OCI-LY3 (cell line): ENCODE measurements around the gene LAPTM5.

Experiments
- H2AFZ ChIP-seq: fragments of 200-600, 300-600 bp; shearing (Covaris generic); 2 replicates; pipeline ENCODE4 v1.6.0; 2014; ENCODE audit warnings: antibody characterized with exemption, low read depth, low read length
- H3K27ac ChIP-seq: fragments of 200-600, 300-600 bp; sonication (generic); 2 replicates; pipeline ENCODE4 v1.5.1; 2014; ENCODE audit warnings: mild to moderate bottlenecking, low read length, moderate library complexity, mixed read lengths
- H3K27me3 ChIP-seq: fragments of 200-600, 300-600 bp; sonication (generic); 2 replicates; pipeline ENCODE4 v1.6.1; 2014; ENCODE audit warnings: low read depth, low read length, mixed read lengths
- H3K36me3 ChIP-seq: fragments of 200-600, 300-600 bp; sonication (generic); replicated peaks from 2 replicates; pipeline ENCODE3; 2014; ENCODE audit warnings: low read depth, low read length, mixed read lengths
- H3K4me1 ChIP-seq: fragments of 300-600, 200-600 bp; sonication (generic); 2 replicates; pipeline ENCODE4 v1.6.1; 2014; ENCODE audit warnings: low read length, mixed read lengths
- H3K4me2 ChIP-seq: fragments of 200-600, 300-600 bp; sonication (generic); 2 replicates; pipeline ENCODE4 v1.6.1; 2014; ENCODE audit warnings: low read length, mixed read lengths
- H3K4me3 ChIP-seq: fragments of 300-600, 200-600 bp; sonication (generic); 2 replicates; pipeline ENCODE4 v1.5.1; 2014; ENCODE audit warnings: antibody characterized with exemption, mild to moderate bottlenecking, low read length, moderate library complexity
- H3K79me2 ChIP-seq: fragments of 300-600, 200-600 bp; shearing (Covaris generic); 2 replicates; pipeline ENCODE4 v1.6.1; 2014; ENCODE audit warnings: mild to moderate bottlenecking, low read length, mixed read lengths
- H3K9ac ChIP-seq: fragments of 300-600, 200-600 bp; shearing (Covaris generic); 2 replicates; pipeline ENCODE4 v1.6.0; 2014; ENCODE audit warnings: mild to moderate bottlenecking, low read length, moderate library complexity
- H3K9me3 ChIP-seq: fragments of 200-600, 300-600 bp; shearing (Covaris generic); 2 replicates; pipeline ENCODE4 v1.6.1; 2014; ENCODE audit warnings: low read length, mixed read lengths; ENCODE audit not compliant: insufficient read depth
- H4K20me1 ChIP-seq: fragments of 200-600, 300-600 bp; sonication (generic); 2 replicates; pipeline ENCODE4 v1.6.1; 2016; ENCODE audit warnings: low read length, mixed read lengths; ENCODE audit not compliant: insufficient read depth
- CTCF ChIP-seq: fragments of 200-600, 300-600 bp; sonication (generic); IDR thresholded peaks from 2 replicates; pipeline ENCODE4 v1.5.1; 2014; ENCODE audit warnings: antibody characterized with exemption, low read length, low read depth
- EZH2phosphoT487 ChIP-seq: fragments of 200-600 bp; shearing (Covaris generic); IDR thresholded peaks from 2 replicates; pipeline ENCODE4 v1.6.1; 2018; ENCODE audit warnings: antibody characterized with exemption, mixed run types, low read depth

LAPTM5 gene

GRCh38 chr1:30761381-30762151 is 4.0 kb upstream of the LAPTM5 start:
- H3K9ac ChIP-seq: peak overlapping the region; percentile 9; the same call in 1 of the 2 replicates
- H3K4me3 ChIP-seq: no peak overlapping the region
- H3K27me3 ChIP-seq: no peaks in the 10 kb centered on the region
- peak overlapping the region; percentile 58 for H2AFZ ChIP-seq
- no peaks in the 10 kb centered on the region for H4K20me1 ChIP-seq
- peak overlapping the region; percentile 71 for H3K27ac ChIP-seq
- peaks cover 20% of the 10 kb centered on the region for H3K79me2 ChIP-seq
- H3K4me2 ChIP-seq: peak overlapping the region; percentile 100
- no peaks in the 10 kb centered on the region for H3K36me3 ChIP-seq
- H3K4me1 ChIP-seq: peaks cover 74% of the 10 kb centered on the region
- no peaks in the 10 kb centered on the region for H3K9me3 ChIP-seq
- TF ChIP-seq EZH2phosphoT487 (no peak), CTCF (no peak)

- Histone ChIP-seq H2AFZ (peak overlapping the region; percentile 58), H3K9ac (peak overlapping the region; percentile 9; the same call in 1 of the 2 replicates), H3K27ac (peak overlapping the region; percentile 71), H3K36me3 (peaks cover 6% of the 10 kb centered on the region), H3K79me2 (peaks cover 28% of the 10 kb centered on the region), H4K20me1 (peaks cover 7% of the 10 kb centered on the region; the same call in 1 of the 2 replicates), H3K4me2 (peak overlapping the region; percentile 100), H3K4me3 (peak overlapping the region; percentile 39; the same call in 1 of the 2 replicates), H3K27me3 (no peaks in the 10 kb centered on the region), H3K9me3 (no peaks in the 10 kb centered on the region), H3K4me1 (peaks cover 78% of the 10 kb centered on the region)
- TF ChIP-seq CTCF: no peak
- no peak for TF ChIP-seq EZH2phosphoT487
These were observed 3.2 kb upstream of the LAPTM5 start for GRCh38 chr1:30760596-30761324.

GRCh38 chr1:30759718-30760281 is 2.2 kb upstream of the LAPTM5 start:
- no peak for TF ChIP-seq CTCF
- TF ChIP-seq EZH2phosphoT487: no peak
- Histone ChIP-seq H3K79me2 (peaks cover 38% of the 10 kb centered on the region), H3K27me3 (no peaks in the 10 kb centered on the region), H3K36me3 (peaks cover 15% of the 10 kb centered on the region), H3K4me2 (peak overlapping the region; percentile 100), H2AFZ (no peak overlapping the region), H3K4me3 (peak overlapping the region; percentile 39), H3K4me1 (peaks cover 78% of the 10 kb centered on the region), H3K9me3 (no peaks in the 10 kb centered on the region), H4K20me1 (peaks cover 8% of the 10 kb centered on the region; the same call in 1 of the 2 replicates), H3K27ac (no peak overlapping the region), H3K9ac (peak overlapping the region; percentile 21)
